Right lobe of liver (tissue), 4 donors: ENCODE data around the gene PSMB2.

Experiments
- POLR2A ChIP-seq: fragments of 450-650 bp; IDR thresholded peaks from one replicate; pipeline ENCODE4 v1.6.1; 2017; ENCODE audit warnings: antibody characterized with exemption, mild to moderate bottlenecking
- TF ChIP-seq, protein P1 (sequence below), 4 donors: fragments of 200-600 bp in 3 of 4; fragments of 450-650 bp in 1 of 4; IDR thresholded peaks; one replicate each; pipeline versions ENCODE4 v1.5.1 to v1.8.0; 2016 to 2022; ENCODE audit warnings: antibody characterized with exemption in 4 of 4, mild to moderate bottlenecking in 2 of 4
- donor health status: DM: no; HTN: no; CAD: no.
- donor health status: DM: no; HTN: no; CAD: no.
- donor health status: DM: no; HTN: yes; CAD: no.

DNA sequence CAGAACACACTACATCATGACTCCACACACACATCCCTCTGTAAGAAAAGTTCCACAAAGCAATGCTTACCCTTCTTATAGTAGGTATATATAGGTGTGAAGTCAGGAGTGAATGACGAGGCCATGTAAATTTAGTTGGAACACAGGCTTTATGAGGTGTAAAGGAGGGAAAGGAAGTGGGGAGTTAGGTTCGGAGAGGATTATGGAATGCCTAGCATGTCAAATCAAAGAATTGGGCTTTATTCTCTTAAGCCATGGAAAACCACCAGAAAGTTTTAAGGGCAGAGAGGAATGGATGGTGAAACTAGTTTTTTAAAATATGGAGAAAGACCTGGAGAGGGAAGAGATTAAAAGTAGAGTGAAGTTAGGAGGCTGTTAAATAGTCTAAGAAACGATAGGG lies 41.9 kb downstream of the PSMB2 start:
- TF ChIP-seq, protein P1, sequence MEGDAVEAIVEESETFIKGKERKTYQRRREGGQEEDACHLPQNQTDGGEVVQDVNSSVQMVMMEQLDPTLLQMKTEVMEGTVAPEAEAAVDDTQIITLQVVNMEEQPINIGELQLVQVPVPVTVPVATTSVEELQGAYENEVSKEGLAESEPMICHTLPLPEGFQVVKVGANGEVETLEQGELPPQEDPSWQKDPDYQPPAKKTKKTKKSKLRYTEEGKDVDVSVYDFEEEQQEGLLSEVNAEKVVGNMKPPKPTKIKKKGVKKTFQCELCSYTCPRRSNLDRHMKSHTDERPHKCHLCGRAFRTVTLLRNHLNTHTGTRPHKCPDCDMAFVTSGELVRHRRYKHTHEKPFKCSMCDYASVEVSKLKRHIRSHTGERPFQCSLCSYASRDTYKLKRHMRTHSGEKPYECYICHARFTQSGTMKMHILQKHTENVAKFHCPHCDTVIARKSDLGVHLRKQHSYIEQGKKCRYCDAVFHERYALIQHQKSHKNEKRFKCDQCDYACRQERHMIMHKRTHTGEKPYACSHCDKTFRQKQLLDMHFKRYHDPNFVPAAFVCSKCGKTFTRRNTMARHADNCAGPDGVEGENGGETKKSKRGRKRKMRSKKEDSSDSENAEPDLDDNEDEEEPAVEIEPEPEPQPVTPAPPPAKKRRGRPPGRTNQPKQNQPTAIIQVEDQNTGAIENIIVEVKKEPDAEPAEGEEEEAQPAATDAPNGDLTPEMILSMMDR (IDR thresholded peaks at IDR 0.05), result no peak
- no peak for TF ChIP-seq POLR2A
